Thyroid gland (tissue), 4 donors: Measurements from ENCODE around the gene DOCK1.
"Not testable (repeated sequence)": the region's sequence is repeated elsewhere in the genome, so short reads cannot be mapped to it uniquely, and the experiment has no call there.

ENCODE experiments used
- POLR2A ChIP-seq, 2 donors: fragments of 450-650 bp; IDR thresholded peaks; one replicate each; pipeline ENCODE4 v1.6.1; 2017; ENCODE audit warnings: antibody characterized with exemption in 2 of 2, mild to moderate bottlenecking in 2 of 2, moderate library complexity in 1 of 2
- TF ChIP-seq, protein P1 (sequence below), 6 experiments: fragments of 200-600 bp in 3 of 6; fragments of 450-650 bp in 3 of 6; sonication (generic) in 3 of 6; IDR thresholded peaks; one replicate each; pipeline ENCODE4 v1.5.1; 2016 to 2019; ENCODE audit warnings: antibody characterized with exemption in 6 of 6, mild to moderate bottlenecking in 2 of 6, inconsistent platforms in 1 of 6, moderate library complexity in 1 of 6

DNA sequence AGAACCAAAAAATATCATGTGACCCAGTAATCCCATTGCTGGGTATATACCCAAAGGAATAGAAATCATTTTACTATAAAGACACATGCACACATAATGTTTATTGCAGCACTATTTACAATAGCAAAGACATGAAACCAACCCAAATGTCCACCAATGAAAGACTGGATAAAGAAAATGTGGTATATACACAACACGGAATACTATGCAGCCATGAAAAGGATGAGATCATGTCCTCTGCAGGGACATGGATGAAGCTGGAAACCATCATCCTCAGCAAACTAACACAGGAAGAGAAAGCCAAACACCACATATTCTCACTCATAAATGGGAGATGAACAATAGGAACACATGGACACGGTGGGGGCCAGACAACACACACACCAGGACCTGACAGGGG lies 5.7 kb upstream of the DOCK1 start:
- TF ChIP-seq, protein P1, sequence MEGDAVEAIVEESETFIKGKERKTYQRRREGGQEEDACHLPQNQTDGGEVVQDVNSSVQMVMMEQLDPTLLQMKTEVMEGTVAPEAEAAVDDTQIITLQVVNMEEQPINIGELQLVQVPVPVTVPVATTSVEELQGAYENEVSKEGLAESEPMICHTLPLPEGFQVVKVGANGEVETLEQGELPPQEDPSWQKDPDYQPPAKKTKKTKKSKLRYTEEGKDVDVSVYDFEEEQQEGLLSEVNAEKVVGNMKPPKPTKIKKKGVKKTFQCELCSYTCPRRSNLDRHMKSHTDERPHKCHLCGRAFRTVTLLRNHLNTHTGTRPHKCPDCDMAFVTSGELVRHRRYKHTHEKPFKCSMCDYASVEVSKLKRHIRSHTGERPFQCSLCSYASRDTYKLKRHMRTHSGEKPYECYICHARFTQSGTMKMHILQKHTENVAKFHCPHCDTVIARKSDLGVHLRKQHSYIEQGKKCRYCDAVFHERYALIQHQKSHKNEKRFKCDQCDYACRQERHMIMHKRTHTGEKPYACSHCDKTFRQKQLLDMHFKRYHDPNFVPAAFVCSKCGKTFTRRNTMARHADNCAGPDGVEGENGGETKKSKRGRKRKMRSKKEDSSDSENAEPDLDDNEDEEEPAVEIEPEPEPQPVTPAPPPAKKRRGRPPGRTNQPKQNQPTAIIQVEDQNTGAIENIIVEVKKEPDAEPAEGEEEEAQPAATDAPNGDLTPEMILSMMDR (IDR thresholded peaks at IDR 0.05): not testable (repeated sequence)
- TF ChIP-seq POLR2A (IDR thresholded peaks at IDR 0.05): not testable (repeated sequence)
